Effector memory CD8-positive, alpha-beta T cell (primary cell): ENCODE measurements around the gene GPAT2.
"Not testable (repeated sequence)": the region's sequence is repeated elsewhere in the genome, so short reads cannot be mapped to it uniquely, and the experiment has no call there.

Source experiments
- ATAC-seq: fragments of 150-1000 bp; cut with Tn5 transposase; replicated peaks from 2 replicates; pipeline ENCODE4 v1.10.0; 2021; ENCODE audit warnings: mild to moderate bottlenecking, moderate library complexity
- DNase-seq, 3 experiments: peaks; one replicate each; pipeline ENCODE4 v3.0.0; 2021
- H3K27ac Mint-ChIP-seq, 2 donors: one replicate each; pipeline ENCODE4 v1.8.0; 2022; ENCODE audit warnings: mild to moderate bottlenecking in 2 of 2, mixed read lengths in 2 of 2, moderate library complexity in 2 of 2
- H3K27me3 Mint-ChIP-seq, 2 donors: one replicate each; pipeline ENCODE4 v1.8.0; 2022; ENCODE audit warnings: mixed read lengths in 2 of 2
- H3K36me3 Mint-ChIP-seq: one replicate; pipeline ENCODE4 v1.8.0; 2022; ENCODE audit warnings: mild to moderate bottlenecking, moderate library complexity, mixed read lengths; ENCODE audit not compliant: insufficient read depth
- H3K4me1 Mint-ChIP-seq, 2 donors: one replicate each; pipeline ENCODE4 v1.8.0; 2022; ENCODE audit warnings: low read depth in 2 of 2, mixed read lengths in 2 of 2
- H3K4me3 Mint-ChIP-seq, 2 donors: one replicate each; pipeline ENCODE4 v1.8.0; 2022; ENCODE audit warnings: mild to moderate bottlenecking in 2 of 2, mixed read lengths in 2 of 2, moderate library complexity in 2 of 2
- H3K9me3 Mint-ChIP-seq, 2 donors: one replicate each; pipeline ENCODE4 v1.8.0; 2022; ENCODE audit warnings: mixed read lengths in 2 of 2

The GPAT2 gene

GRCh38 chr2:96070351-96070750, 35.6 kb upstream of the GPAT2 start:
- ATAC-seq, H3K27ac Mint-ChIP-seq, H3K9me3 Mint-ChIP-seq, H3K4me1 Mint-ChIP-seq, H3K4me3 Mint-ChIP-seq, H3K36me3 Mint-ChIP-seq, DNase-seq: not testable (repeated sequence)
- peaks cover 5 to 38% of the 10 kb centered on the region in 2 donors for H3K27me3 Mint-ChIP-seq

- not testable (repeated sequence) for H3K4me3 Mint-ChIP-seq
- peaks cover 5 to 38% of the 10 kb centered on the region in 2 donors for H3K27me3 Mint-ChIP-seq
Measured at GRCh38 chr2:96069878-96070277, 35.2 kb upstream of the GPAT2 start.

DNA sequence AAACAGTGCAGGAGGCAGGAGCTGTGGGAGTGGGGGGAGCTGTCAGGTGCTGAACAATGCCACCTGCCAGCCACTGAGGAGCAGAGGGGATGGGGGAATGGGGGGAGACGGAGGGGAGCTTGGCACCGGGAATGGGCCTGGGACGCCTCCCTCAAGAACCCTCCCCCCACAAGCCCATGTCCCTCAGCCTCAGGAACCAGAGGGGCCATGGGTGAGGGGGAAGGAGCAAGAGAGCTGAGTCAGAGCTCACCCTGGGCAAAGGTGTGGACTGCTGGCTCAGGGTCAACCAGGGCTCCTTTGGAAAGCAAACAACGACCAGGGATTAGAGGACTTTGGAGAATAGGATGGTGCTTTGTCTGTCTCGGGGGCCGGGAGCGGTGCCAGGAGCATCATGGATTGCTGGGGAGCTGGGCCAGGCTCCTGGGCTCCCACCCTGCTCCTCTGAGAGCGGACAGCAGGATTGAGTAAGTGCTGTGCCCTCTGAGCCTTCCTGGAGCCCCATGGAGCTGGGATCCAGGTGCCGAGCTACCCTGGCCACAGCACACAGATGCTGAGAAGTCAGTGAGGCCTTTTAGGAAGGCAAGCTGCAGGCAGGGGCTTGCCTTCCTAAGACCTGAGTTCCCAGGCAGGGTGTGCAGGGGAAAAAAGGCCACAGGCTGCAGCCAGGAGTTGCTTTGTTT, 33.3 kb upstream of the GPAT2 start:
- not testable (repeated sequence) for H3K4me1 Mint-ChIP-seq, H3K9me3 Mint-ChIP-seq, H3K36me3 Mint-ChIP-seq, DNase-seq, ATAC-seq, H3K27ac Mint-ChIP-seq, H3K4me3 Mint-ChIP-seq
- H3K27me3 Mint-ChIP-seq, result peaks cover 5 to 35% of the 10 kb centered on the region in 2 donors

More at GRCh38 chr2:96069878-96070277, 35.2 kb upstream of the GPAT2 start:
- not testable (repeated sequence) for H3K27ac Mint-ChIP-seq, H3K36me3 Mint-ChIP-seq, H3K4me1 Mint-ChIP-seq, H3K9me3 Mint-ChIP-seq, ATAC-seq, DNase-seq

DNA sequence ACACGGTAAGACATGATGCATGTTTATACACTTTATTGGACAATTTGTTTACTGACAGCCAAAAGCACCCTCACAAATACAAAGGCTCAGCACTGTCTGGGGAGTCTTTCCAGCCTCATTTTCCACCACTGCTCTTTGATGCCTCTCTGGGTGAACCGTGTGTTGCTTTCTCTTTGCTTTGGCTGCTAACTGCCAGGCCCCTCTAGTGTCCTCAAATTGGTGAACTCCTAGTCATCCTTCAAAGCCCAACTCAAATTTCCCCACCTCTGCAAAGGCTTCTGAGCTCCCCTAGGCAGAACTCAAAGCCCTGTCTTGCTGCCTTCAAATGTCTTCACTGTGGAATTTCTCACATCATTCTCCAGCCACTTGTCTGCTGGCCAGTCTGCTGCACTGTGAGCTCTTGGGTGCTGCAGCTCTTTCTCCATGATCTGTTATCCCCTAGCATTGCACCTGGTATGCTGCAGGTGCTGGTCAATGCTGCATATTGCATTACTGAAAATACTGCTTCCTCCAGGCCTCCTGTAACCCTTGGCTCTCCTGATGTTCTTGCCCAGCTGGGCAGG, 32.5 kb upstream of the GPAT2 start:
- not testable (repeated sequence) for H3K4me3 Mint-ChIP-seq, H3K4me1 Mint-ChIP-seq, ATAC-seq, H3K36me3 Mint-ChIP-seq, H3K9me3 Mint-ChIP-seq, DNase-seq, H3K27ac Mint-ChIP-seq
- peaks cover 5 to 26% of the 10 kb centered on the region in 2 donors for H3K27me3 Mint-ChIP-seq

- H3K4me3 Mint-ChIP-seq, H3K4me1 Mint-ChIP-seq: not testable (repeated sequence)
Measured at GRCh38 chr2:96066511-96066910, 31.8 kb upstream of the GPAT2 start.

DNA sequence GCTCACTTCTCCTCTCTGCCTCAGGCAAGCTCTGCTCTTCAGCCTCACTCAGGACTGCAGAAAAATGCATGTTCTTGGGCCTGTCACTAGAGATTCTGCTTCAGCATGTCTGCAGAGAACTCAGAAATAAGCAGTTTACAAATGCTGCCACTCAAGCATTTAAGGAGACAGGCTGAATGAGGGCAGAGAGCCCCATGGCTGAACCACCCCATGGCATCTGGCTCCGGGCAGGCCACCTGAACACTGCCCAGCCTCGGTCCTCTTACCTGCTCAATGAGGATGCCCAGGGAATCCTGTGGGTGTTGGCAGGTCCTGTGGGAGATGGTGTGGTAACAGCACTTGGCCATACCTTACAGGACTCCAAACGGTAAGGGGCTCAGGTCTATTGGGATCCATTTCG, 31.2 kb upstream of the GPAT2 start:
- not testable (repeated sequence) for H3K4me3 Mint-ChIP-seq, DNase-seq, H3K4me1 Mint-ChIP-seq, H3K9me3 Mint-ChIP-seq, H3K36me3 Mint-ChIP-seq, H3K27ac Mint-ChIP-seq, ATAC-seq
- peaks cover 3 to 18% of the 10 kb centered on the region in 2 donors for H3K27me3 Mint-ChIP-seq

More at GRCh38 chr2:96066511-96066910, 31.8 kb upstream of the GPAT2 start:
- H3K27ac Mint-ChIP-seq, ATAC-seq, H3K9me3 Mint-ChIP-seq, H3K36me3 Mint-ChIP-seq, DNase-seq: not testable (repeated sequence)
- peaks cover 5 to 22% of the 10 kb centered on the region in 2 donors for H3K27me3 Mint-ChIP-seq

- peaks cover 0 to 13% of the 10 kb centered on the region in 2 donors for H3K27me3 Mint-ChIP-seq
- H3K4me3 Mint-ChIP-seq, result no peak overlapping the region
- no peak overlapping the region for H3K27ac Mint-ChIP-seq
- H3K36me3 Mint-ChIP-seq, result peaks cover 4% of the 10 kb centered on the region
- DNase-seq, result no peak
- no peaks in the 10 kb centered on the region for H3K9me3 Mint-ChIP-seq
- no peaks in the 10 kb centered on the region for H3K4me1 Mint-ChIP-seq
- no peak for ATAC-seq
Measured at GRCh38 chr2:96065381-96065930, 30.7 kb upstream of the GPAT2 start.

DNA sequence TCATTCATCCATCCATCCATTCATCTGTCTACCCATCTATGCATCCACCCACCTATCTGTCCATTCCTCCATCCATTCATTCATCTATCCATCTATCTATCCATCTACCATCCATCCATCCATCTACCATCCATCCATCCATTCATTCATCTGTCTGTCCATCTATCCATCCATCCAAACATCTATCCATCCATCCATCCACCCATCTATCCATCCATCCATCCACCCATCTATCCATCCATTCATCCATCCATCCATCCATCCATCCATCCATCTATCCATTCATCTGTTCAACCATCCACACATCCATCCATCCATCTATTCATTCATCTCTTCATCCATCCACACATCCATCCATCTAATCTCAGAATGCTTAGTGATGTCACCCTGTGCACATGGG, 30.0 kb upstream of the GPAT2 start:
- DNase-seq, H3K9me3 Mint-ChIP-seq, H3K4me1 Mint-ChIP-seq, H3K4me3 Mint-ChIP-seq, ATAC-seq, H3K36me3 Mint-ChIP-seq, H3K27ac Mint-ChIP-seq, H3K27me3 Mint-ChIP-seq: not testable (repeated sequence)

- H3K4me1 Mint-ChIP-seq, DNase-seq, H3K36me3 Mint-ChIP-seq, H3K27ac Mint-ChIP-seq, H3K27me3 Mint-ChIP-seq, ATAC-seq, H3K4me3 Mint-ChIP-seq, H3K9me3 Mint-ChIP-seq: not testable (repeated sequence)
Measured at GRCh38 chr2:96064047-96064675, 29.4 kb upstream of the GPAT2 start.

- H3K27ac Mint-ChIP-seq, H3K4me3 Mint-ChIP-seq, H3K4me1 Mint-ChIP-seq, H3K36me3 Mint-ChIP-seq, H3K9me3 Mint-ChIP-seq, H3K27me3 Mint-ChIP-seq: not testable (repeated sequence)
- peak in 1 of 3 experiments; percentile 14 for DNase-seq
- ATAC-seq, result peak; percentile 91
Measured at GRCh38 chr2:96063116-96063899, 28.6 kb upstream of the GPAT2 start.

DNA sequence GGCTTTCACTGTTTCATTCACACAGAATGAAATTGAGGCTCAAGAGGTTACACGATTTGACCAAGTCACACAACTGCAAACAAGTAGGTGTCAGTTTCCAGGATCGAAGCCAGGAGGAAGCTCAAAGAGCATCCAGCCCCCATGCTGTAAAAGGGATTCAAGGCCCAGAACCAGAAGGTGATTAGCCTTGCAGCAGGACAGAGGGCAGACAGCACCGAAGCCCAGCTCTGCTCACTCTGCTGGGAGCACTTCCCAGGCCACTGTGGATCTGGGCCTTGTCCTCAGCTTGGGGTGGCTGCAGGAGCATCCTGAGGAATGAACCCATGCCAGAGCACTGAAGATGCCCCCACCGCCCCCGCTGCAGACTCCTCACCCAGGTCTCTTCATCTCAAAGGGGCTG, 27.8 kb upstream of the GPAT2 start:
- not testable (repeated sequence) for H3K4me3 Mint-ChIP-seq, ATAC-seq, H3K9me3 Mint-ChIP-seq, DNase-seq, H3K36me3 Mint-ChIP-seq, H3K27me3 Mint-ChIP-seq, H3K27ac Mint-ChIP-seq, H3K4me1 Mint-ChIP-seq

GRCh38 chr2:96061901-96062300, 27.2 kb upstream of the GPAT2 start:
- ATAC-seq, H3K9me3 Mint-ChIP-seq, DNase-seq, H3K4me3 Mint-ChIP-seq, H3K4me1 Mint-ChIP-seq, H3K27me3 Mint-ChIP-seq, H3K36me3 Mint-ChIP-seq: not testable (repeated sequence)
- H3K27ac Mint-ChIP-seq, result peak overlapping the region in 1 of 2 donors; percentile 19

- not testable (repeated sequence) for ATAC-seq, H3K4me3 Mint-ChIP-seq, H3K4me1 Mint-ChIP-seq, DNase-seq, H3K9me3 Mint-ChIP-seq, H3K27me3 Mint-ChIP-seq, H3K36me3 Mint-ChIP-seq
- H3K27ac Mint-ChIP-seq, result peak overlapping the region; percentile 19 to 50
Measured at GRCh38 chr2:96061197-96061817, 26.6 kb upstream of the GPAT2 start.
